GM23338 (cell line): ENCODE measurements around the gene GOSR1. TPM values are rescaled to one million over a fixed set of nuclear protein-coding genes. Genes with fewer than 3 reads are reported as not detected.

Experiments
- ATAC-seq: fragments of 200-7000 bp; cut with Tn5 transposase; 3 replicates; pipeline ENCODE4 v1.9.1; 2020
- DNase-seq: peaks from one replicate; pipeline ENCODE4 v3.0.0-alpha.2; 2015; ENCODE audit warnings: low spot score
- H2AFZ ChIP-seq: fragments of 200-600 bp; sonication (generic); 2 replicates; pipeline ENCODE4 v1.8.0; 2016; ENCODE audit warnings: antibody characterized with exemption, mild to moderate bottlenecking, moderate library complexity
- H3F3A ChIP-seq: fragments of 200-600 bp; sonication (generic); replicated peaks from 2 replicates; pipeline ENCODE4 v1.8.0; 2017; ENCODE audit warnings: antibody characterized with exemption, mixed run types, low read depth
- H3K27ac ChIP-seq: fragments of 200-600 bp; sonication (generic); 2 replicates; pipeline ENCODE4 v1.6.1; 2016; ENCODE audit warnings: low read depth
- H3K27me3 ChIP-seq: fragments of 200-600 bp; sonication (generic); 2 replicates; pipeline ENCODE4 v1.8.0; 2016; ENCODE audit warnings: mild to moderate bottlenecking, mixed run types, moderate library complexity; ENCODE audit not compliant: insufficient read depth
- H3K36me3 ChIP-seq: fragments of 200-600 bp; sonication (generic); 2 replicates; pipeline ENCODE4 v1.8.0; 2016; ENCODE audit warnings: mild to moderate bottlenecking; ENCODE audit not compliant: insufficient read depth
- H3K4me1 ChIP-seq: fragments of 200-600 bp; sonication (generic); 2 replicates; pipeline ENCODE4 v1.8.0; 2016; ENCODE audit warnings: mild to moderate bottlenecking, moderate library complexity; ENCODE audit not compliant: insufficient read depth
- H3K4me2 ChIP-seq: fragments of 200-600 bp; sonication (generic); 2 replicates; pipeline ENCODE4 v1.7.1; 2017; ENCODE audit warnings: mixed run types
- H3K4me3 ChIP-seq: fragments of 200-600 bp; sonication (generic); 2 replicates; pipeline ENCODE4 v1.6.1; 2016; ENCODE audit warnings: mixed run types
- H3K79me2 ChIP-seq: fragments of 200-600 bp; sonication (generic); replicated peaks from 2 replicates; pipeline ENCODE4 v1.8.0; 2017; ENCODE audit warnings: mild to moderate bottlenecking; ENCODE audit not compliant: insufficient read depth
- H3K9me2 ChIP-seq: fragments of 200-600 bp; sonication (generic); 2 replicates; pipeline ENCODE4 v1.8.0; 2017; ENCODE audit not compliant: insufficient read depth
- H4K20me1 ChIP-seq: fragments of 200-600 bp; sonication (generic); replicated peaks from 2 replicates; pipeline ENCODE4 v1.8.0; 2017; ENCODE audit warnings: mild to moderate bottlenecking; ENCODE audit not compliant: insufficient read depth
- H3K27ac Mint-ChIP-seq: 2 replicates; pipeline ENCODE4 v1.8.0; 2020; ENCODE audit warnings: inconsistent platforms, mild to moderate bottlenecking, moderate library complexity, mixed read lengths
- H3K27me3 Mint-ChIP-seq: 3 replicates; pipeline ENCODE4 v1.8.0; 2022; ENCODE audit warnings: low read depth, mild to moderate bottlenecking, moderate library complexity, mixed read lengths, inconsistent platforms; ENCODE audit not compliant: insufficient read depth, poor library complexity
- H3K36me3 Mint-ChIP-seq: 3 replicates; pipeline ENCODE4 v1.8.0; 2021; ENCODE audit warnings: low read depth, mild to moderate bottlenecking, inconsistent platforms, moderate library complexity, mixed read lengths
- H3K4me1 Mint-ChIP-seq: 3 replicates; pipeline ENCODE4 v1.8.0; 2020; ENCODE audit warnings: mild to moderate bottlenecking, inconsistent platforms, mixed read lengths
- H3K4me3 Mint-ChIP-seq: 3 replicates; pipeline ENCODE4 v1.8.0; 2021; ENCODE audit warnings: moderate library complexity, mild to moderate bottlenecking, inconsistent platforms, mixed read lengths
- H3K9me3 Mint-ChIP-seq: 3 replicates; pipeline ENCODE4 v1.8.0; 2020; ENCODE audit warnings: moderate library complexity, mild to moderate bottlenecking, inconsistent platforms, mixed read lengths
- EZH2 ChIP-seq: fragments of 200-600 bp; sonication (generic); IDR thresholded peaks from one replicate; pipeline ENCODE4 v1.8.0; 2017; ENCODE audit warnings: antibody characterized with exemption, mild to moderate bottlenecking, low read depth; ENCODE audit not compliant: unreplicated experiment
- EZH2phosphoT487 ChIP-seq: fragments of 200-600 bp; sonication (generic); IDR thresholded peaks from one replicate; pipeline ENCODE4 v1.8.1; 2018; ENCODE audit warnings: antibody characterized with exemption; ENCODE audit not compliant: unreplicated experiment
- NANOG ChIP-seq: IDR thresholded peaks from 2 replicates; pipeline ENCODE4 v1.6.1; 2016; ENCODE audit warnings: antibody characterized with exemption, borderline replicate concordance
- POLR2AphosphoS5 ChIP-seq: IDR thresholded peaks from 2 replicates; pipeline ENCODE4 v1.6.1; 2016; ENCODE audit warnings: antibody characterized with exemption, low read depth
- STAT1 ChIP-seq: IDR thresholded peaks from one replicate; pipeline ENCODE4 v1.6.1; 2016; ENCODE audit warnings: antibody characterized with exemption; ENCODE audit not compliant: unreplicated experiment
- ZNF114 ChIP-seq: fragments of 250-450 bp; sonication (Bioruptor Pico); IDR thresholded peaks from 2 replicates; pipeline ENCODE4 v1.5.0; 2020; ENCODE audit warnings: mild to moderate bottlenecking, moderate library complexity
- polyA plus RNA-seq: library from polyadenylated mRNA; unstranded; fragments of >200 nt; fragmentation: Nextera tagmentation; extraction: Ambion mirVana; gene quantifications from 2 replicates; pipeline ENCODE4 v1.2.1, GENCODE V29; 2016
- total RNA-seq: library from RNA; depleted of rRNA; stranded (reverse); fragments of >200 nt; shearing (Covaris generic); gene quantifications from 2 replicates; pipeline ENCODE4 v1.2.3, GENCODE V29; 2014
- TF ChIP-seq, protein P1 (sequence below), 2 experiments: fragments of 200-600 bp in 1 of 2; sonication (generic) in 1 of 2; conservative IDR thresholded peaks; 2 replicates each; pipeline versions ENCODE4 v1.5.1 to v1.6.1; 2016 to 2017; ENCODE audit warnings: antibody characterized with exemption in 2 of 2, low read depth in 2 of 2, mild to moderate bottlenecking in 2 of 2, moderate library complexity in 1 of 2
- TF ChIP-seq, protein P2 (sequence below): IDR thresholded peaks from 2 replicates; pipeline ENCODE4 v1.6.1; 2016; ENCODE audit warnings: antibody characterized with exemption
- TF ChIP-seq, protein P3 (sequence below): IDR thresholded peaks from one replicate; pipeline ENCODE4 v1.6.1; 2018; ENCODE audit warnings: antibody characterized with exemption; ENCODE audit not compliant: unreplicated experiment

The GOSR1 gene
- total and polyA plus RNA-seq, 2 experiments from 2014 or later: 33.4 to 74.1 TPM

DNA sequence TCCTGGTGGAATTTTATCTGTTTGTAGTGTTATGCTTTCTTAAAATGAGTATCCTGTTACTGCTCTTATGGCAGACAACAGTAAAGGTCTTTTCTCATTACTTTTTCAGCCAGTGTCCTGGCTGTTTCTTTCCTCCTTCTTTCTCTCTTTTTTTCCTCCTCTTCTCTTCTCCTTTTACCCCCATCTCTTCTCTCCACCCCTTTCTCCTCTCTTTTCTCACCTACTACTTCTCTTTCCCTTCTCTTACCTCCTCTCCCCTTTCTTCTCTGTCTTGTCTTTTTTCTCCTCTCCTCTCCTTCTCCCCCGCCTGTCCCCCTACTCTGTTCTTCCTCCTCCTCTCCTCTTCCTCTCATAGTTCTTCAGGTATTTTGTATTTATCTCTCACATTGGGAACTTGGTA lies 49.6 kb upstream of the GOSR1 start:
- Mint-ChIP-seq H3K27ac (no peak overlapping the region; the same call in 1 of the 2 replicates), H3K36me3 (peaks cover 4% of the 10 kb centered on the region; the same call in 2 of the 3 replicates)

More for the DNA sequence above, 49.6 kb upstream of the GOSR1 start:
- no peak for DNase-seq
- no peak overlapping the region for H3K4me3 Mint-ChIP-seq
- H3K36me3 ChIP-seq: 0 out of 2 replicates have a peak, but pooled peaks cover 2% of the 10 kb centered on the region
- H3K4me1 Mint-ChIP-seq: peaks cover 14% of the 10 kb centered on the region
- H2AFZ ChIP-seq: no peak overlapping the region
- no peaks in the 10 kb centered on the region for H3K27me3 Mint-ChIP-seq
- H3K4me1 ChIP-seq: peaks cover 9% of the 10 kb centered on the region
- H4K20me1 ChIP-seq: no peaks in the 10 kb centered on the region
- H3K79me2 ChIP-seq: no peaks in the 10 kb centered on the region
- H3K9me3 Mint-ChIP-seq: no peaks in the 10 kb centered on the region
- TF ChIP-seq EZH2phosphoT487: no peak
- no peak for TF ChIP-seq POLR2AphosphoS5
- TF ChIP-seq STAT1: no peak
- TF ChIP-seq EZH2: no peak
- TF ChIP-seq, protein P1, sequence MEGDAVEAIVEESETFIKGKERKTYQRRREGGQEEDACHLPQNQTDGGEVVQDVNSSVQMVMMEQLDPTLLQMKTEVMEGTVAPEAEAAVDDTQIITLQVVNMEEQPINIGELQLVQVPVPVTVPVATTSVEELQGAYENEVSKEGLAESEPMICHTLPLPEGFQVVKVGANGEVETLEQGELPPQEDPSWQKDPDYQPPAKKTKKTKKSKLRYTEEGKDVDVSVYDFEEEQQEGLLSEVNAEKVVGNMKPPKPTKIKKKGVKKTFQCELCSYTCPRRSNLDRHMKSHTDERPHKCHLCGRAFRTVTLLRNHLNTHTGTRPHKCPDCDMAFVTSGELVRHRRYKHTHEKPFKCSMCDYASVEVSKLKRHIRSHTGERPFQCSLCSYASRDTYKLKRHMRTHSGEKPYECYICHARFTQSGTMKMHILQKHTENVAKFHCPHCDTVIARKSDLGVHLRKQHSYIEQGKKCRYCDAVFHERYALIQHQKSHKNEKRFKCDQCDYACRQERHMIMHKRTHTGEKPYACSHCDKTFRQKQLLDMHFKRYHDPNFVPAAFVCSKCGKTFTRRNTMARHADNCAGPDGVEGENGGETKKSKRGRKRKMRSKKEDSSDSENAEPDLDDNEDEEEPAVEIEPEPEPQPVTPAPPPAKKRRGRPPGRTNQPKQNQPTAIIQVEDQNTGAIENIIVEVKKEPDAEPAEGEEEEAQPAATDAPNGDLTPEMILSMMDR (conservative IDR thresholded peaks at IDR 0.05; ENCODE audit: low read depth in 2 of 2): no peak
- no peak for TF ChIP-seq NANOG
- TF ChIP-seq, protein P2, sequence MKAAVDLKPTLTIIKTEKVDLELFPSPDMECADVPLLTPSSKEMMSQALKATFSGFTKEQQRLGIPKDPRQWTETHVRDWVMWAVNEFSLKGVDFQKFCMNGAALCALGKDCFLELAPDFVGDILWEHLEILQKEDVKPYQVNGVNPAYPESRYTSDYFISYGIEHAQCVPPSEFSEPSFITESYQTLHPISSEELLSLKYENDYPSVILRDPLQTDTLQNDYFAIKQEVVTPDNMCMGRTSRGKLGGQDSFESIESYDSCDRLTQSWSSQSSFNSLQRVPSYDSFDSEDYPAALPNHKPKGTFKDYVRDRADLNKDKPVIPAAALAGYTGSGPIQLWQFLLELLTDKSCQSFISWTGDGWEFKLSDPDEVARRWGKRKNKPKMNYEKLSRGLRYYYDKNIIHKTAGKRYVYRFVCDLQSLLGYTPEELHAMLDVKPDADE: no peak
- TF ChIP-seq ZNF114: no peak
- TF ChIP-seq, protein P3, sequence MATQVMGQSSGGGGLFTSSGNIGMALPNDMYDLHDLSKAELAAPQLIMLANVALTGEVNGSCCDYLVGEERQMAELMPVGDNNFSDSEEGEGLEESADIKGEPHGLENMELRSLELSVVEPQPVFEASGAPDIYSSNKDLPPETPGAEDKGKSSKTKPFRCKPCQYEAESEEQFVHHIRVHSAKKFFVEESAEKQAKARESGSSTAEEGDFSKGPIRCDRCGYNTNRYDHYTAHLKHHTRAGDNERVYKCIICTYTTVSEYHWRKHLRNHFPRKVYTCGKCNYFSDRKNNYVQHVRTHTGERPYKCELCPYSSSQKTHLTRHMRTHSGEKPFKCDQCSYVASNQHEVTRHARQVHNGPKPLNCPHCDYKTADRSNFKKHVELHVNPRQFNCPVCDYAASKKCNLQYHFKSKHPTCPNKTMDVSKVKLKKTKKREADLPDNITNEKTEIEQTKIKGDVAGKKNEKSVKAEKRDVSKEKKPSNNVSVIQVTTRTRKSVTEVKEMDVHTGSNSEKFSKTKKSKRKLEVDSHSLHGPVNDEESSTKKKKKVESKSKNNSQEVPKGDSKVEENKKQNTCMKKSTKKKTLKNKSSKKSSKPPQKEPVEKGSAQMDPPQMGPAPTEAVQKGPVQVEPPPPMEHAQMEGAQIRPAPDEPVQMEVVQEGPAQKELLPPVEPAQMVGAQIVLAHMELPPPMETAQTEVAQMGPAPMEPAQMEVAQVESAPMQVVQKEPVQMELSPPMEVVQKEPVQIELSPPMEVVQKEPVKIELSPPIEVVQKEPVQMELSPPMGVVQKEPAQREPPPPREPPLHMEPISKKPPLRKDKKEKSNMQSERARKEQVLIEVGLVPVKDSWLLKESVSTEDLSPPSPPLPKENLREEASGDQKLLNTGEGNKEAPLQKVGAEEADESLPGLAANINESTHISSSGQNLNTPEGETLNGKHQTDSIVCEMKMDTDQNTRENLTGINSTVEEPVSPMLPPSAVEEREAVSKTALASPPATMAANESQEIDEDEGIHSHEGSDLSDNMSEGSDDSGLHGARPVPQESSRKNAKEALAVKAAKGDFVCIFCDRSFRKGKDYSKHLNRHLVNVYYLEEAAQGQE: no peak
- H3K27me3 ChIP-seq: no peaks in the 10 kb centered on the region
- no peak overlapping the region for H3K4me3 ChIP-seq
- ATAC-seq: no peak
- H3K4me2 ChIP-seq: no peak overlapping the region
- no peak overlapping the region for H3K27ac ChIP-seq
- H3F3A ChIP-seq: no peaks in the 10 kb centered on the region
- no peaks in the 10 kb centered on the region for H3K9me2 ChIP-seq
